Umbilical cord (tissue), 2 donors: ENCODE results near the gene RBM19. TPM values are rescaled to one million over a fixed set of nuclear protein-coding genes. Genes with fewer than 3 reads are reported as not detected.

Experiments
- DNase-seq: peaks from one replicate; pipeline ENCODE4 v3.0.0-alpha.2; 2015; ENCODE audit warnings: low spot score
- total RNA-seq: library from RNA; depleted of rRNA; stranded (reverse); fragments of >200 nt; gene quantifications from one replicate; pipeline ENCODE4 v1.2.3, GENCODE V29; 2014; ENCODE audit warnings: low replicate concordance; ENCODE audit not compliant: insufficient read depth

Gene RBM19
- total RNA-seq, 1 donor from 2014 or later: 14.9 TPM

GRCh38 chr12:113776536-113776935 is 189.6 kb downstream of the RBM19 start:
- no peak for DNase-seq

GRCh38 chr12:113774526-113774925 is 191.6 kb downstream of the RBM19 start:
- no peak for DNase-seq

- DNase-seq: no peak
Measured at GRCh38 chr12:113772505-113773030, 193.6 kb downstream of the RBM19 start.

GRCh38 chr12:113770389-113770865 is 195.7 kb downstream of the RBM19 start:
- DNase-seq: no peak

DNA sequence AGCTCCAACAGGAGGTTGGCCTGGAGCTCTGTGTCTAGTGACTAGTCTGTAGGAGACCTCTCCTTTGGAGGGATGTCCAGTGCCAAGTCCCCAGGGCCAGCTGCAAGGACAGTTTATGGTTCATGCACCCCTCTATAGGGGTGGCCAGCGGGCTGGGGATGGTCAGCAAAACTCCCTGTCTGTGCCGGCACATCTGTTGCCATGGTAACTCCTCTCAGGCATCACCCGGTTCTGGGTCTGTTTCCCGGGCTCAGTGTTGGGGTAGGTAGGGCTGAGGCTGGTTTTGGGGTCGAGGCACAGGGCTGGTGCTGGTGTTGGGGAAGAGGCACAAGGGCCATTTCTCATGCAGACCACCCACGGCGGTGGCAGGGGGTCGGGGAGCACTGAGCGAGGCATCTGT is 196.8 kb downstream of the RBM19 start:
- DNase-seq: no peak

- no peak for DNase-seq
Measured at GRCh38 chr12:113768850-113769249, 197.3 kb downstream of the RBM19 start.

DNA sequence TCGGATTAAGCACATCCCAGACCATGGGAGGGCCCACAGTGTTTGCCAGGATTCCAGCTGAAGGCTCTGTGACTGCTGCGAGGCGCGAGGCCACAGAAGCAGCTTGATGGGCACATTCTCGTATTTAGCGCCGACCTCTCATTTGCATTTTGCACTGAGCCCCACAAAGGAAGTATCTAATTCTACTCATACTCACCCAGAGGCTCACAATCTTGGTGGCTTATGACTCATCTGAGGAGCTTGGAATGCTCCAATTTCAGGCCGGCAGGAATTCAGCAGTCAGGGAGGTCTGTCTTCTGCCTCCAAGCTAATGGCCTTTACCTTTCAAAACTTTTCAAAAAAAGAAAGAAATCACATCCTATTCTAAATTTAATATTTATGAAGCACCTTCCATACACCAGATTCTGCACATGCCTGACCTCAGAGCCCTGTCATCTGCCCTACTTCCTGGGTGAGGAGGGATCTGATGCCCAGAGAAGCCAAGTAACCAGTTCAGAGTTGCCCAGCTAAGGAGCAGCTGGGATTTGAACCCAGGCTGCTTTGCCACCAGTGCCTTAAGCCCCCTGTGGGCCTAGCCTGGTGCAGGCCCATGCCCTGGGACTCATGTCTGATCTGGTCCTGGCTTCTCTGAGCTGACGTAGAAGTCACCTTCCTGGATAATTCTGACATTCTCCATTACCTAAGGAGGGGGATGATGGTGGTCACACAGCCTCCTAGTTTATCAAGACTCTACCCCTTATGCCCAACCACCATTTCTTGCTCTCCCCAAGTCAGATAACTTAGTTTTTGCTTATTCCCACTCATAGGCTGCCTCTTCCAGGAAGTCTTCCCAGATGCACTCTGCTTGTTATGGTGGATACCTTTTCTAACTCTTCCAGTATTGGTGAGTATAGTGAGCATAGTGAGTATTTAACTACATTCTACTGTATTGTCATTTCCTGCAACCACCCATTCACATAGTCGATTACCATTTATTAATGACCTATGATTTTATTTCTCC is 198.9 kb downstream of the RBM19 start:
- peak; percentile 36 for DNase-seq
